ENCODE results near the gene NKIRAS1.

DNA sequence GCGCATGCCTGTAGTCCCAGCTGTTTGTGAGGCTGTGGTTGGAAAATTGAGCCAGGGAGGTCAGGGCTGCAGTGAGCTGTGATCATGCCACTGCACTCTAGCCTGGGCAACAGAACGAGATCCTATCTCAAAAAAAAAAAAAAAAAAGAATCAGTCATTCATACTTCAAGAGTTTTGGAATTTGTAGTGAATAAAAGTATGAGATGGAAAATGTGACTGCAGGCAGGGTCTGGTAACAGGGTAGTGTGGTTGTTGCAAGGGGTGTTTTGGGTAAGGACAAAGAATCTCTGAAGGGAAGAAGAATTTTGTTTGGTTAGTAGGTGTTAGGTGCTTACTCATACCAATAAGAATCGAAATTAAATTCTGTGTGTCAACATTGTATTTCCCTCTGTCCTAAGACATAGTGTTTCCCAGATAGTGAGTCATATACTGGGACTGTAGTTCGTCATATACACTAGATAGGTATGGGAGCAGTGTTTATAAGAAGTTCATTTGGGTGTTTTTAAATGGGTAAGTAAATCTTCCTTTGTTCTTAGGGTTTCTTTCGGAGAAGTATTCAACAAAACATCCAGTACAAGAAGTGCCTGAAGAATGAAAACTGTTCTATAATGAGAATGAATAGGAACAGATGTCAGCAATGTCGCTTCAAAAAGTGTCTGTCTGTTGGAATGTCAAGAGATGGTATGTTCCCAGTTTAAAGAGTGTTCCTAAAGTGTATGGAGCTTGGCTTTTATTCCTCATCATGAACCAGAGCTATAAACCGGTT lies 42.5 kb upstream of the NKIRAS1 start:
- TF ChIP-seq CTCF (IDR thresholded peaks at IDR 0.05) (no peak), ZFX (IDR thresholded peaks at IDR 0.05; ENCODE audit: borderline replicate concordance) (no peak)

Data from 22Rv1 (cell line).